NCI-H1930 (cell line): ENCODE results near the gene KMT2A.
"Not testable (repeated sequence)": the region's sequence is repeated elsewhere in the genome, so short reads cannot be mapped to it uniquely, and the experiment has no call there.

ENCODE experiments used
- DNase-seq, 2 experiments: peaks; one replicate each; lab custom pipeline; 2025; lab: John Stamatoyannopoulos, UW

KMT2A gene

DNA sequence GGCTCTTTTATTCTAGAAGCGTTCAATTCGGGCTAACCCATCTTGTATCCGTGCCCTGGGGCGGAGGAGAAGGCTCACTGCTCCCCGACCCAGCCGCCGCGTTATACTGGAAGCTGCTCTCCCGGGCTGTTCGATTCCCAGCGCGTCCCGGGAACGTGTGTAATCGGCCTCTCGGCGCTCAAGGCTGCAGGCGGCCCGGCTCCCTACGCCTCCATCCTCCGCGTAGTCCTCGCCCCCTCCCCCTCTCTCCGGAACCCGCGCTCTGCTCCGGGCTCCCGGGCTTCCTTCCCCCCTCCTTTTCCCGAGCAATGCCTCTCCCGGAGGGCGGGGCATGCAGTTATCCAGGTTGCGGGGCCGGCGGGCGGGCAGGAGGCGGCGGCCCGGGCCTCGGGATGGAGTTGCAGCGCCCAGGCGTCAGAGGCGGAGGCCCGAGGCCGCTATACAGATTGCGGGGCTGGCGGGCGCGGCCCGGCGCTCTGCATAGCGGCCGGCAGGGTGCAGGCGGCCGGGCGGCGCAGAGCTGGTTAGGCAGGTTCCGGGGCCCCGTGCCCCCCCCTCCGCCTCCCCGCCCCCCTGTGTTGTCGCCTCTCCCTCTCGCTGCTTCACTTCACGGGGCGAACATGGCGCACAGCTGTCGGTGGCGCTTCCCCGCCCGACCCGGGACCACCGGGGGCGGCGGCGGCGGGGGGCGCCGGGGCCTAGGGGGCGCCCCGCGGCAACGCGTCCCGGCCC lies at the start of gene KMT2A:
Gene KMT2A (plus strand): TSS at position 600 of the 732 bp plus-strand sequence. CDS start 21 bp downstream, at position 621.
- peak; percentile 94 to 96 for DNase-seq

DNA sequence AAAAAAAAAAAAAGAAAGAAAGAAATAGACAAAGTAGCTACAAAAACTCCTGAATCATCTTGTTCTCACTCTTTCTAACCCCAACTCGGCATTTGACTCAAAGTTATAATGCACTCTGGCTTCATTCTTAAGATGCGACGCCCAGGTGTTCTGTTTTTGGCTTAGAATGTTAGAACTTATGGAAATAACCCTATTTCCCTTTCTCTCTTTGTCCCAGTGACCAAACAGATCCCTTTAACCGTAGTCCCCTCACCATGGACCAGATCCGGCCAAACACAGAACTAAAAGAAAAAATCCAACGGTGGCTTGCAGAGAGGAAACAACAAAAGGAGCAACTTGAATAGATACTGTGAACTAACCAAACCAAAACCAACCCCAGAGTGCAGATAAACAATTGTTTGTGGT lies 40.2 kb upstream of the KMT2A start:
- no peak for DNase-seq

DNA sequence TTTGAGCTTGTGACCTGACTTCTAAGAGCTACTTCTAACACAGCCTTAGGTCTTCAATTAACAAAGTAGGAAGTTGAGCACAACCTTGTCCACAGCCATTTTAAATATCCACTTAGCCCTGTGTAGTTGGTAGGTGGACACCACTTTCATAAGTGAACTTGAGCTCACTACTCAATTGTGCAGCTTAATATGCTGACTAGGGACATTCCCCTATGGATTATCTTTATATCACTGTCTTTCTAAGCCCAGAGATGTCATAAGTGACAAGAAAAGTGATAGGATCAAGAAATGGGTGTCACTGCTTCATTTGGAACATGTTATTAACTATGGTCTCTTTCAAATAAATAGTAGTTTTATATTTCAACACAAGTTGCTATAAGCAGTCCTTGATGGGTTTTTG lies 38.8 kb upstream of the KMT2A start:
- no peak for DNase-seq

DNA sequence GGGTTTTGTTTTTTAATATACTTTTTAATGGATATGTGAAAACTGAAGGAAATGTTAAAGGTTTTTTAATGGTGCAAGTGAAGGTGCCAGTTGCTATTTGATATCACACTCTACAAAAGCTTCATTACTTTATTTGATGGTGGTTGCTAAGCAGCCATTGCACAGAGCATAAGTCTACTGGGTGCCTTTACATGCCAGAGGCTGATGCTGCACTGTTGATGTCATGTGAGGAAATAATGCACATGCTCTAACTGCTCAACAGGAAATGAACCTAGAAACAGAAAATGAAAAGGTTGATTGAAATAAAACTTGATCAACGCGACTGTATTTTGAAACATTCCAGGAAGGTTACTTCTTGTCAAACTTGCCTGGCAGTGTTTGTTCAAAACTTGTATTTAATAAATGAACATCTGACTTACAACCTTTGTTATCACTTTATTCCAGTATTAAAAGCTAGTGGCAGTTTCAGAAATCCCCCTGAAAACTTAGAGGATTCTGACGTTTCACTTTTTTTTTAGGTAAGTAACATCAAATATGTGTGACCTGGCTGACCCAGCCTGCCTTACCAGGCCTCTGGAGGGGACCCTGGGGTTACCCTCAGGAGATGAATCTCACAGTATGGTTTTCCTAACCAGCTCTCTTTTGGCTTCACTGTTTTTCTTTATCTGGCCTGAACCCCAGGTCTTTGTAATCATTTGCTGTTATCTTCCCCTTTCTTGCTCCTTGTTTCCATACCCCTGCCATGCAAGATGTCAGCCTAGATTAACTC lies 37.3 kb upstream of the KMT2A start:
- no peak for DNase-seq

DNA sequence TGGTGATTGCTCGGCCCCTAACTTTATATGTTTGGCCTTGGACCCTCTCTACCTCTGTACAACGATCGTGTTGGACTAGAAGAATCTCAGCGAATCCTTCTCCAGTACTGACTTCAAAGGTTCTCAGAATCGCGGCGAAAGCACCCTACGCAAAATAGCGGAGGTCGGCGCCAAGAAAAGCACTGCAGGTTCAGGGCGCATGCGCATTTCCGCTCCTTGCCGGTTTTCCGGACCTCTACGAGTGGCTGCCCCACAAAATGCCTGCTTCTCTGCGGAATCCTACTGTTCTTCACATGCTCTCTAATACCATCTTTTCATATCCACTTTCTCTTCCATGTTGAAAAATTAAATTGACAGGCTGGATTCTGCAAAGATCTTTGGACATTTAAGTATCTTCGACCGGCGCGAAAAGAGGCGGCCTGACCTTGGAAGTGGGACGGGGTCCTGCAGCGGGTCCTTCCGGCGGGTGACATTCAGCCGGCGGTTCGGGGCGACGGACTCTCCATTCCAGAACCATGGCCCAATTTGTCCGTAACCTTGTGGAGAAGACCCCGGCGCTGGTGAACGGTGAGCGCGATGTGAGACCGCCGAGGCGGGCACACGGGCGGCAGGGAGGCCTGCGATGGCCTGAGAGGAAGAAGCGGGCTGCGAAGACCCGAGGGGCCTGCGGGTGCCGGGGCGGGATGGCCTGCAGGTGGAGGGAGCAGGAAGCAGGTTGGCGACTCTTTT lies 35.0 kb upstream of the KMT2A start, which contains the start of gene ATP5MG:
Gene ATP5MG (plus strand): TSS at position 456 of the 729 bp plus-strand sequence. CDS start 60 bp downstream, at position 516.
- DNase-seq, result peak; percentile 77 to 88

DNA sequence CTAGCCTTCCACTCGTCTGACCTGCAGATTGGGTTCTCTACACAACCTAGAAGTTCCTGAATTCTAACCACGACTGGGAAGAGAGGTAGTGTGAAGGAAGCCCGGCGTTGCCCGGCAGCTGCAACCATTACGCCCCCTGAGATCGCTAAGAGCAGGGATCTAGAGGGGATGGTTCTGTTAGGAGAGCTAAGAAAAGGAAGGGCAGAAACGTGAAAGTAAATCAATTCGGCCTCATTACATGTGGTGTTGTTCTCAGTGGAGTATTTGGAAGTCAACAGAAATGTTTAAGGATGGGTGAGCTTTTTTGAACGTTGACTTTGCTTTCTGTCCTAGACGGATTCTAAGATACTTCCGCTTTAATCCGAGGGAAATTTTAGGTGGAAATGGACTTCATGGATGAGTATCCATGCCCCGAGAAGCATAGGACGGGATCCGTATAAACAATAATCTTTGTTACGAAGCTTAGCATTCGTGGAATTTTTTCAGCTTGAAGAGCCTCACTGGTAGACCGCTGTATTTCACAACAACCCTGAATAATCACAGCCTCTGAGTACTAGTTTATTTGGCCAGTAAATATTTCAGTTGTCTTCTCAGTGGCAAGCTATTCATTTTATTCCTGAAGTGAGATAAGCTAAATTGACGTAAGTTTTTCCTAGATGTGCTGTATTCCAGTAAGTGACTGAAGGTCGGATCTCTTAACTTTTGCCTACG lies 34.3 kb upstream of the KMT2A start:
- no peak for DNase-seq

DNA sequence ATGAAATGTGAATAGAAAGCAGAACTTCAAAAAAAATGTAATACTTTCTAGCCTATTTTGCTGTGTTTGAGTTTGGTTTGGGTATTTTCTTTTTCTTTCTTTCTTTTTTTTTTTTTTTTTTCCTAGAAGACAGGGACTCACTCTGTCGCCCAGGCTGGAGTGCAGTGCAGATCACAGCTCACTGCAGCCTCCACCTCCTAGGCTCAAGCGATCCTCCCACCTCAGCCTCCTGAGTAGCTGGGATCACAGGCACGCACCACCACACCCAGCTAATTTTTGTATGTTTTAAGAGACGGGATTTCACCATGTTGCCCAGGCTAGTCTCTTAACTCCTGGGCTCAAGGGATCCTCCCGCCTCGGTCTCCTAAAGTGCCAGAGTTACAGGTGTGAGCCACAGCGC lies 33.7 kb upstream of the KMT2A start:
- not testable (repeated sequence) for DNase-seq

DNA sequence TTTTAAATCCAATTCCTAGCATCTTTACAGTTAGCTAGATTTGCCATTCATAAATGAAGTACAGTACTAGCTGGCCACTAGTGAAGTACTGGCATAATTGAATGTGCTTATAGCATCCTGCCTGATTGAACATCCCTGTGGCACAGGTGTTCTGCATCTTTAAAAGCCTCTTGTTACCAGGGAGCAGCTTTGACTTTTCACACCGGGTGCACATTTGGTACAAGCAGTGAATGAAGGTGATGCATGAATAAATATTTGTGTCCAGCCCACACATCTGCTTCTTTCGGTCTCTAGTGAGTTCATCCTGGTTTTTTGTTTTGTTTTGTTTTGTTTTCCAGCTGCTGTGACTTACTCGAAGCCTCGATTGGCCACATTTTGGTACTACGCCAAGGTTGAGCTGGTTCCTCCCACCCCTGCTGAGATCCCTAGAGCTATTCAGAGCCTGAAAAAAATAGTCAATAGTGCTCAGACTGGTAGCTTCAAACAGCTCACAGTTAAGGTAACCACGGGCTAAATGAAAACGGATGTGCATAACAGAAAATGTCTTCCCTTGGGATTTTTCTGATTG lies 29.6 kb upstream of the KMT2A start:
- peak; percentile 33 to 42 for DNase-seq

DNA sequence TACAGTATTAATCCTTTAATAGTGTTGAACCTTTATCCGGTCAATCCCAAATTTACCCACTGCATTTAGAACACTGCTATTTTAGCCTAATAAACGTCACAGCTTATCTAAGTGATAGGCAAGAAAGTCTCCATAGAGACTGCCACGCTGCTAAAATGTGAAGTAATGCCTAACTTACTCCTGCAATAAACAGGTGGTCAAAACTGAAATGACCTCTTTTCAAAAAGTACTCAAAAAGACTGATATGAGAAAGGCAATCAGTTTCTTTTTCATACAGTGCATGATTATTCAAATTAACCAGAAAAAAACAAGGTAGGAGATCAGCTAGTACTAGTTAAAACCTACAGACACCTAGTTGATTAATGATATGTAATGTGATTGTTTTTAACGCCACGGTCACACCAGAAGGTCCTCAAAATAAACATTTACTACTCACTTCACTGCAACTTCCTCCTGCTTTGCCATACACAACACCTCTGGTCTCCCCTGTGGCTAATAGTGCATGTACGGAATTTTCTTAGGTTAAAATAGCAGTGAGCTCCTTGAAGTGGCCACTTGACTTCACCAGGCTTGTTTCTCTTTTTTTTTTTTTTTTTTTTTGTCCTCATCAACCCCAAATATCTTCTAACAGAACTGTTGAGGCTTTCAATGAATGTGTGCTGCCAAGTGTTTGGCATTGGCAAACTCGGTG lies 26.1 kb upstream of the KMT2A start:
- DNase-seq, result no peak

DNA sequence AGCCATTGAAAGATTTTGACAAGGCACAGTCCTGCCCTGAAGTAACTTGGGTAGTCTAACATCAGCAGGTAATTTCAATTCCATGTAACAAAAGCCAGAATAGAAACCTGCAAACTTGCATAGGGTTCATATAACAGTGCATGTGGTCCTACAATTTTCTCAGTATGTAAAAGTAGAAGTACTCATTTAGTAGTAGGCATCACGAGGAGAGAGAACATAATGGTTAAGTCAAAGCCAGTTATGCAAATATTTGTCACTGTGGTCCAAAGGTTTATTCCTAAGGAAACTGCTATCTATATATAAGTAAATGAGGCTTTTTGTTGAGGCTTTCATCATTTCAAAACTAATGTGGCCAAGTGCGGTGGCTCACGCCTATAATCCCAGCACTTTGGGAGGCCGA lies 24.8 kb upstream of the KMT2A start:
- no peak for DNase-seq

DNA sequence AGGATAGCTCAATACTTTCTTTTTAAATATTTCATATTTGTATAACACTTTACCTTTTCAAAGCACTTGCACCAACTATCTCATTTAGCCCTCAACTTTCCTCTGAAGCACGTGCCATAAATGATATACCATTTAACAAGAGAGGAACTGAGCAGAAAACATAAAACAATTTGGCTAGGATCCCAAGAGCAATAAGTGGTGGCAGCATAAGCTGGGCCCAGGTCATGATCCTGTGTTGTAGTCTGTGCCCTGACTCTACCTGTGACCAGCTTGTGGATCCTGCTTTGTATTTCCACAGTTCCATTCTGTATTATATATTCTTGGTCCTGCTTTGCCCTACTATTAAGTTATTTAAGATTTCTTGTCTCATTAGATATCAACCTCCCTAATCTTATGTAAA lies 23.4 kb upstream of the KMT2A start:
- no peak for DNase-seq

DNA sequence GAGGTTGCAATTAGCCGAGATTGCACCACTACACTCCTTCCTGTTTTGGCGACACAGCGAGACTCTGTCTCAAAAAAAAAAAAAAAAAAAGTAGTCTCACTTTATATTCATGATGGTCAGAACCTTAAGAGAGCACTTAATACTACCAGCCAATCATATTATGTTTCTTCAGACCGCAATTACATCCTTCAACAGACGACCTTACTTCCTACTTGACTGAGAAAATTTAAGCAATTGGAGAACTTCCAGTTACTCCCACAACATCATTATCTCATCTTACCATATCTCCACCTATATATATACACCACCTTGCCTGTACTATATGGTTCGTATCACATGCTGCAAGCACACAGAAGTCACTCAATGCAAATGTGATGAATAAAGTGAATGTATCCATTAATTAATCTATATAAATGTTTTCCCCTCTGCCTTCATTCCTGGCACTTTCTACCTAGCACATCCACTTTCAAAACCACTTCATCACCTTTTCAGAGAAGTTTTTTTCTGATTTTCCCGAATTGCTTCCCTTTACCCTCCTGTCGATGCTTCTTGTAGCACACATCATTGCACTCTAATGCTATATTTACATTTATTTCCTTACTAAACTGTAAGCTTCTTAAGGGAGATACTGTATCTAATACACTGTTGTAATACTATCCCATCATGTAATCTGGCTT lies 21.1 kb upstream of the KMT2A start:
- DNase-seq, result no peak

DNA sequence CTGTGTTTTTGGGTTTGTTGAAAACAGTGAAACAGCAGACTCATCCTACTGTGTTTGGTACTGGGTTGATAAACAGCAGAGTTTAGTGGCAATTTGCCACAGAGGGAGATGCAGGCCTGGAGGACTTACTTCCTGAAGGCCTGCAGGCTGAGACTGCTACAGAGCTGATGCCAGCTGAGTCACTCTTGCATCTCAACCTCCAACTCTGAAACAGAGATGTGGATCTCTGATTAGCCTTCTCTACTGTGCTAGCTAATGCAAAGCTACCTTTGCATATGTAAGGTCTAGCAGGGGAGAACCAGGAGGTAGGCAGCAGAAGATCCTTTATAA lies 20.6 kb upstream of the KMT2A start:
- DNase-seq, result no peak

DNA sequence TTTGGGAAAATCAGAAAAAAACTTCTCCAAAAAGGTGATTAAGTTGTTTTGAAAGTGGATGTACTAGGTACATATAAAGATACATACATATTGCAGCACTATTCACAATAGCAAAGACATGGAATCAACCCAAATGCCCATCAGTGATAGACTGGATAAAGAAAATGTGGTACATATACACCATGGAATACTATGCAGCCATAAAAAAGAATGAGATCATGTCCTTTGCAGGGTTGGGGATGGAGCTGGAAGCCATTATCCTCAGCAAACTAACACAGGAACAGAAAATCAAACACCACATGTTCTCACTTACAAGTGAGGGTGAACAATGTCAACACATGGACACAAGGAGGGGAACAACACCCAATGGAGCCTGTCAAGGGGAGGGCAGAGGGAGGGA lies 19.4 kb upstream of the KMT2A start:
- not testable (repeated sequence) for DNase-seq

DNA sequence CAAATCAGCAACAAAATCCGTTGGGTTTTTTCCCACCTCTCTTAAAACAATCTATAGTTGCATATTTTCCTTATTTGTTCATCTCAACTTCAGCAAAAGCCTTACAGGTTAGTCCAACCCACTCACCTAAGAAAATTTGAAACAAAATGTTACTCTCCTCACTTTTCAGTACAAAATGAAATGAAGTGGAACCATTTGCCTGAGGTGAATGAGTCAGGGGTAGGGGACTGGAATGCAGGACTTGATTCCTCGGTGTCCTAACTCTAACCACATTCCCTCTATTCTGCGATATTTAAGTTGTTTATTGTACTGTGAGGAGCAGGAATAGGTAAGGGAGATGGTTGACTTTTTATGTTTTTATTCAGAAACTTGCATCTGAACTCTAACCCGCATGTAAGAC lies 18.5 kb upstream of the KMT2A start:
- no peak for DNase-seq

DNA sequence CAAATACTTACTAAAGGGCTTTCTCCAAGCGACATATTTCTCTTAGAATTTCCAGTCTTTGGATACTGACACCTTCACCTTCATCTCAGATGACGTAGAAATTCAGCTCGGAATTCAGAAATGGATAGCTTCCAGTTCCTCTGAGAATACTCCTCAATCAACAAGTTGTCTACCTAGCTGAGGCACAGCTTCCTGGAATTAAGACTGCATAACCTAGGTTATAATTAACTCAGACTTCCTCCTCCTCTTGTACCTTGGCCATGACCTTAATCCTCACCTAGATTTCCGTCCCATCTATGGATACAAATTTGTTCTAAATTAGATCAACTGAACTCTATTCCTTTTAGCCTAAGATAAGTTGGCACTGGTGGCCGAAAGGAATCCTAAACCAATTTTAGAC lies 17.5 kb upstream of the KMT2A start:
- no peak for DNase-seq

DNA sequence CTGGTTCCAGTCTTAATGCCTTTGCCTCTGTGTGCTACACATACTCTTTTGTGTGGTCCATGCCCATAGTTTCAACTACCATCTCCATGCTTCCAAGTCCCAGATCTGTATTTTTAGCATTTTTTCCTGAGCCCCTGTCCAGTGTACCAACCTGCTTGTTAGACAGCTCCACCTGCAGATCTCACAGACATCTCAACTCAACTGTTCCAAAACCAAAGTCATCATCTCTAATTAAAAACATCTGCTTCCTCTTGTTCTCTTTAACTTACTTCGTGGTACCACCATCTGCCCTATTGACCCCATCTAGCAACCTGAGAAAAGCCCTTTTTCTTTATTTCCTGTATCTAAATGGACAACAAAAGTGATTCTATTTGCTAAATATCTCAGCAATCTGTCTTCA lies 8.6 kb upstream of the KMT2A start:
- no peak for DNase-seq

DNA sequence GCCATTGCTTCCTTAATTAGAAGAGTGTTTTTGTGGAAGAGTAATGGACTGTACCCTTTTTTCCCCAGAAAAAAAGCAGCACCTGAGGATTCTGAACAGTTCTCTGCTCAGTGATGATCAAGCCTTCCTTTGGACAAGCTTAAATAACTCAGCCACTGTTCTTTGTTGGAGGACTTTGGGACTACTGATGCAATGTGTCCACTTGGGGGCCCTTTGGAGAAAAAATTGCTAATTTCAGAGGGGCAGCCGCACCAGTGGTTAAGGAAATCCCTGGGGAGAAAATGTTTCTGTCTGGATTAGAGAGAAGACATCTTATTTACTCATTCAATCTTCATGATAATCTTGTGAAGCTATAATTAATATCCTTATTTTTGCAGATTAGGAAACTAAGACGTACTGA lies 5.3 kb upstream of the KMT2A start:
- DNase-seq, result no peak

DNA sequence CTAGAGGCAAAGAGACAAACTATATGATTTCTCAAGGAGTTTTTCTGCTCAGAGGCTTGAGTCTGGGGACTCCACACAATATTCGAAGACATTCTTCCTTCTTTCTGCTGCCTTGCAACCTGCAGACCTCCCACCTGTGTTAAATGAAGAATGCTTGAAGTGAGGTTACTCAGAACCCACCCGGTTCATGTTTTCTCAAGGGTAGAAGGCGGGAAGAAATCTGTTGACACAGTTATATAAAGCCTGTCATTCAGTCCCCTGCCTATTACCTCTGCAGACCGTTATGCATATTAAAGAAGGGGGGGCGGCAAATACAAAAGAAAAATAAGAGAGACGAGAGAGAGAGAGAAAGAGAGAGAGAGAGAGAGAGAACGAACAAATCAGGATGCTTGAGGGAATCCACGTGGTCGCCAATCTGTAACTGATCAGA lies 2.2 kb upstream of the KMT2A start:
- DNase-seq, result no peak

DNA sequence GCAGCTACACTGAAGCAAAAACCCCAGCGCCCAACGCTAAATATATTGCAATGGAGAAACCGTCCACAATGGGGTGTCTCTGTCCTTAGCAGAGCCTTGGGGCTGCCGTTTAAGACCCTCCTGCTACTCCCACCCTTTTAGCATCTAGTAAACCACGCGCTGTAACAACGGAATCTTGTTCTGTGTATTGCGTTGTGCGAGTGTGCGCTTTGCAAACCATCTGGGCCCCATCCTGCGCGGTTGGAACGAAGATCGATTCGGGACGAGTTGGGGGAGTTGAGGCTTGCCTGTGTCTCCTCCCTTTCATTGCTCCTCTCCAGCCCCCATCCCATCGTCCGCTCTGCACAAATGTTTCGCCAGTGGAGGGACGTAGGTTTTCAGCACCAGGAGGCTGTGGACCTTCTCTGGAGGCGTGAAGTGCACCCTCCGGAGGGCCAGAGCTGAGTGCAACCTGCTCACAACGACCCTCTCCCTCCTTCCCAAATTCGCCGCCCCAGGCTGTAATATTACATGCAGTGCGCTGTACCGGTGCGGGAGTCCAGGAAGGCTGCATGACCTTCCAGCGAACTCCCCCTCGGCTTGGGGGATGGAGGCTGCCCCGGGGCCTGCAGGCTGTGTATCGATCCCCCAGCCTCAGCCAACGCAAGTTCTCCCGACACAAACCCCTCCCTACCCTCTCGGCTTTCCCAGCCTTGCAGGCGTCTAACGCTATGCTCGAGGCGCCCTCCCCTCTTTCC lies 1.6 kb upstream of the KMT2A start:
- DNase-seq, result peak in 1 of 2 experiments; percentile 30
